ENCODE results near the gene UBE2F.
A peak's percentile ranks its signal among the peaks of the same experiment; 100 is the strongest.

The UBE2F gene, protein sequence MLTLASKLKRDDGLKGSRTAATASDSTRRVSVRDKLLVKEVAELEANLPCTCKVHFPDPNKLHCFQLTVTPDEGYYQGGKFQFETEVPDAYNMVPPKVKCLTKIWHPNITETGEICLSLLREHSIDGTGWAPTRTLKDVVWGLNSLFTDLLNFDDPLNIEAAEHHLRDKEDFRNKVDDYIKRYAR

DNA sequence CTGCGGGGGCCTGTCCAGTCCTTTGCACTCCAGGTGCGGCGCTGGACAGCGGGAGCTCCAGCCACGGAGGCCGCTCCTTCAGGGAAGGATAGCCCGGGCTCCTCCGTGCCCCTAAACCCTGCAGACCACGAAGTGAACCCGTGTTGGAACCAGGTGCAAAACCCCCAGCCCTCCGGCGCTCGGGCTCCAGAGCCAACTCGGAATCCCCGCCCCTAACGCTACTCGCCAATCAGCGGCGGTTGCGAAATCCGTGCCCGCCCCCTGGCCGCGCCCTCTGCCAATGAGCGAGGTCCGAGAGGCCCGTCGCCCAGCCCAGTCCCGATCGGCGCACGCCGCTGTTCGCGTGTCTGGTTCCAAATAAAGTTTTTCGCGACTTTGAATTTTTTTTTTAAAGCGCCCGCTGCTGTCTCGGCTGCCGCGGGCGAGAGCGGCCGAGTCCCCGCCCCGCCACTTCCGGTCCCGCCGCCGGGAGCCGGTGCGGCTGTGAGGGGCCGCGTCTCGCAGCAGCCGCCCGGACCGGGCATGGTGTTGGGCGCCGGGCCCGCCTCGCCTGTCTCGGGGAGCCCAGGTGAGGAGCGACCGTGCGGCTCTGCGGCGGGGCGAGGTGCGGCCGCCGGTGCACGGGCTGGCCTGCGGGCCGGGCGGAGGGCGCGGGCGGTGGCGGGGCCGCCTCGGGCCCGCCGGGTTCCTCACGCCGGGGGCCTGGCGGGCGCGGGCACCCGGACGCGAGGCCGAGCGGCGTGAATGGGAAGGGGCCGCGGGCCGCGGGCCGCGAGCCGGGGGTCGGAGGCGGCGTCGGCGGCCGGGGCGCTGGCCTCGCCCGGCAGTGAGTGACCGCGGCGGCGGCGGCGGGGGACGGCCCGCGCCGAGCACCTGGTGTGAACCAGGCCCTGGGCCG, at the start of gene UBE2F:
TSS of gene UBE2F (plus strand) at position 450 of the 898 bp plus-strand sequence. CDS start 6,094 bp downstream, outside the sequence.
- peak; percentile 47 for DNase-seq

DNA sequence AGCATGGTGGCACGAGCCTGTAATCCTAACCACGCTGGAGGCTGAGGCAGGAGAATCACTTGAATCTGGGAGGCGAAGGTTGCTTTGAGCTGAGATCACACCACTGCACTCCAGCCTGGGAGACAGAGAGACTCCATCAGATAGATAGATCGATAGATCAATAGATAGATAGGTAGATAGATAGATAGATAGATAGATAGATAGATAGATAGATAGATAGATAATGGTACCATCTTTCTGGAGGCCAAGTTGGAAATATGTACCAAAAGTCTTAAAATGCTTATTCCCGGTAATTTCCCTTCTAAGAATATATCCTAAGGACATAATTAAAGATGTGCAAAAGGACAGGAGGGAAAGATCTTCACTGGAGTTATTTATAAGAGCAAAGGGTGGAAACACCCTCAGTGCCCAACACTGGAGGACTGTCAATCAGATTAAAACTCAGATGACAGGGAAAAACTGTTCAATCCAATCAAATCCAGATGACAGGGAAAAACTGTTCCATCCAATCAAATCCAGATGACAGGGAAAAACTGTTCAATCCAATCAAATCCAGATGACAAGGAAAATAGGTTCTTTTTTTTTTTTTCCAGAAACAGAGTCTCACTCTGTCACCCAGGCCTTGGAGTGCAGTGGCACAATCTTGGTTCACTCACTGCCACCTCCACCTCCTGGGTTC, 49.0 kb upstream of the UBE2F start:
- DNase-seq: no peak

DNA sequence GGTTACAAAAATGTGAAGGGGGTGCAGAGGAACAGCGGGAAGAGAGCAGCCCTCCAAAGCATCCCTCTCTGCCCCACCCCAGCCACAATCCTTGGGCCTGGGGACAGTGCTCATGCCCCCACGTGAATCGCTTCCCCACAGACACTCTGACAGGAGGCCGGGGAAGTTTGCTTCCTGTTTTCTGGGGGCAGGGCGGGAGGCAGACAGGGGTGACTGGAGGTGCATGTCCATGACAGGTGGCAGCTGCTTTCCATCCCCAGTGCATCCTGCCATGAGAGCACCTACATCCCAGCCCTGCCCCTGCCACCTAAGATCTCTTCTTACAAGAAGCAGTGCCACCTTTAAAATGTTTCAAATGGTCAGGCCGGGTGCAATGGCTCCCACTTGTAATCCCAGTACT, 47.2 kb upstream of the UBE2F start:
- no peak for DNase-seq

DNA sequence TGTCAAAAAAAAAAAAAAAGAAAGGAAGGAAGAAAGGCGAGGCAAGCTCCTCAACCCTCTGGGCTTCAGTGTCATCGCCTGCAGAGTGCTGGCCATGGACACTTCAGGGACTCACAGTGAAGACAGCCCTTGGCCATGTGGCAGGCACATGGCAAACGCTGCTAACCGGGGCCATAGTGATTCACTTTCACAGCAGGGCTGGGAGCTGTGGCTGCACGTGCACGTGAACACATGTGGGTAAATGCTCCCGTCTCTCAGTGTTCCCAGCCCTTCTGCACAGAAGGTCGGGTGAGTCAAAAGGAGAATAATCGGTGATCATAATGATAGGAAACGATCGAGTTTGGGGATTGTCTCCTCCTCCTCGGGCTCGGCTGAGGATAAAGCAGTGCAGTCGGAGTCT, 46.1 kb upstream of the UBE2F start:
- no peak for DNase-seq

DNA sequence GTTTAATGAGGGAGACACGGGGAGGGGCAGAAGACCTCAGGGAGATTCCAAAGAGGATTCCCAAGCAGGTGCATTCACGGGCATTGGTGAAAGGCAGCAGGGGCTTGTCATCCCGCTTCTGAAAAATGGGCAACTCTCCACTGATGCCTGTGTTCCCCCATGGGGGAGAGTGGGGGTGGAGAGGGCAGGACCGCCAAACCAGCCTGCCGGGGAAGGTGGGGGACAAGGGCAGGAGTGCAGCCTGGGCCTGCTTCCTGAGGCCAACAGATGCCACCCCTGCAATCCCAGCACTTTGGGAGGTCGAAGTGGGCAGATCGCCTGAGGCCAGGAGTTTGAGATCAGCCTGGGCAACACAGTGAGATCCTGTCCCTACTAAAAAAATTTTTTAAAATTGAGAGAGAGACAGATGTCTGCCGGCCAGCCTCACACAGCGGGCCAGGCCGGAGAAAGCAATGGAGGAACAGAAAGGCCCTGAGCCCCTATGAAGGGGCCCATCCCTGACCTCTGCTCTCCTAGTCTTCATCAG, 44.8 kb upstream of the UBE2F start:
- no peak for DNase-seq

DNA sequence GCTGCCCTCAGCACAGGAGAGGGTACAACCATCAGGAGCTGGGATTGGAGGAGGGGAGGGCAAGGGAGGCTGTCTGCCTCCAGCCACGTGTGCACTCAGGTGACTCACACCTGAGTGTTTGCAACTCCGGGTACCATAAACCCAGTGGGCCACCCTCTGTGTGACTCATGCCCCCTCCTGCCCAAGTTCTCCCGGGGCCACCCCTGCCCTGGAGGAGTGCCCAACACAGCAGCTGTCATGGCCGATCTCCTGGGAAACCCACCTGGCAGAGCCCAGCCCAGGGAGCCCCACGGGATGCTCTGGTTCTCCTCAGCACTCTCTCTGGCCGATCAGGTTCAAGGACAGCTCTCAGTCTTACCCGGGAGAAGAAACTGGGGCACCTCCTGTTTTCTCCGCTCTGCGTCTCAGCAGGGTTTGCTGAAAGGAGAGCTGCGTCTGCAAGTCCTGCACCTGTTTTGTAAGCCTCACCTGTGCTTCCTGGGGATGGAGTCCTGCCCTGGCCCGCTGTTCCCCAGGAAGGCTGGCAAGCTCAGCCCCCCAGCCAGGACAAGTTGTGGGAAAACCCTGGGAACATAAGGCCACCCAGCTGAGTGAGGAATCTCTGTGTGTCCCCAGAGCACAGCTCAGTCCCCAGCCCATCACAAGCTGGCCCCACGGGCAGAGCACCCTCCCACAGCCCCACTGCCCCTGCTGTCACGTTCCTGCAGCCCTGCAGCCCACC, 44.0 kb upstream of the UBE2F start:
- no peak for DNase-seq

DNA sequence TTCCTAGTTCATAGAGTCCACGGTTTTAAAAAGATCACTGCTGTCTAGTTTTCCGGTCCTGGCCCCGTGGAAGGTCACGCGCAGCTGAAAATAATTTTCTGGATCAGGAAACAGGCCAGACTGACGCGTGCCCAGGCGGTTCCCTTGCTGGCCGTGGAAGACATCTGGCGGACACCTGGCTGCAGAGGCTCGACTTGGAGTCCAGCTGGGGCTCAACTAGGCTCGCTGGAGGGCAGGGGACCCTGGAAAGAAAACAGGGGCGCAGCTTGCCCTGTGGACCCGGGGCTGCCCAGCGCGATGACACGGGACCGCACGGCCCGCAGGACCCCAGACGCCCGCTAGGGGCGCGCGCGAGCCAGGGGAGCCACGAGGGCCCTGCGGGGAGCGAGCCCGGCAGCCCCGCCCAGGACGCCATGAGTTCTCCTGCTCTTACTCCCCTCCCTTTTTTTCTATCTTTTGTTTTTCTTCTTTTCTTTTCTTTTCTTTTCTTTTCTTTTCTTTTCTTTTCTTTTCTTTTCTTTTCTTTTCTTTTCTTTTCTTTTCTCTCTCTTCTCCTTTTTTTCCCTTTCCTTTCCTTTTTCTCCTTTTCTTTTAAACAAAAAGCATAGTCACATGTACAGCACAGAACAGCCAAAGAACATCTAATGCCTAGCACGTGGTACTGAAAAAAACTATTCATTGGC, 43.2 kb upstream of the UBE2F start:
- DNase-seq: no peak

DNA sequence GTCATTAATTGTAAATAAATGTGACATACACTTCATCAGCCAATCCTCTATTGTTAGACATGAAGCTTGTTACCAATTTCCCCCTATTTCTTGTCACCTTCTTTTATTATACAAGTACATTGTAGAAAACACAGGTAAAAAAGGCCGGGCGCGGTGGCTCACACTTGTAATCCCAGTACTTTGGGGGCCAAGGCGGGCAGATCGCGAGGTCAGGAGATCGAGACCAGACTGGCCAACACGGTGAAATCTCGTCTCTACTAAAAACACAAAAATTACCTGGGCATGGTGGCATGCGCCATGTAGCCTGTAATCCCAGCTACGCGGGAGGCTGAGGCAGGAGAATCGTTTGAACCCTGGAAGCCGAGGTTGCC, 42.7 kb upstream of the UBE2F start:
- DNase-seq: no peak

DNA sequence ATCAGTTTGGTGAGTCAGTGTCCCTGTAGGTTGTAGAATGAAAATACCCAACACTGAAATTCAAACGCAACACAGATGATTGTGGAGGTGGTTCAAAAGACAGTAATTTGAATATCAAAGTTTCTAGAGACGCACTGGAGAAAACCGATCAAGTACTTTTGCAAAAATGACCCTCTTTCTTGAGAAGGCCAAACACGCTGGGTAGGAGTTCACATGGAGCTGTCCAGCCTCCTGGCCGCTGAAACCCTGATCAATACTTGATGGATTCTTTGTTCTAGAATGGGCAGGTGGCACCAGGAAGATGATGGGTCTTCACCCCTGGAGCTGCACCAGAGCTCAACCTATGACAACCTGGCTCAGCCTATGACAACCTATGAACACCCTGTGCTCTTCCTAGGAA, 39.7 kb upstream of the UBE2F start:
- no peak for DNase-seq

DNA sequence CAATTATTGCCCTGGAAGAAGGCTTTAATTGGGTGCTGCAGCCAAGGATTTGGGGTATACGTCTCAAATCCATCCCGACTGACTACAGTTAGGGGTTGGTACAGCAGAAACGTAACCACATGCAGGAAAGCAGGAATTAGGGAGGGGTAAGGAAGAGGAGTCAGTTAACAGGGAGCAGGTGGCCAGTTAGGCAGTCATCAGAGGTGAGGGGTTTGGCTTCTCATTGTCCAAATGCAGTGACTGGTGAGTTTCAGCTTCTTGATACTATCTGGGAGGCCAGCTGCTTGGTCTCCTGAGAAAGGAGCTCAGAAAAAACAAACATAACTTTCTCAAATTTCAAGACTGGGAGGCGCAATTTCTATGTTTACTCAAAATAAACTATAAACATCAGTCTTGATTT, 38.8 kb upstream of the UBE2F start:
- no peak for DNase-seq

DNA sequence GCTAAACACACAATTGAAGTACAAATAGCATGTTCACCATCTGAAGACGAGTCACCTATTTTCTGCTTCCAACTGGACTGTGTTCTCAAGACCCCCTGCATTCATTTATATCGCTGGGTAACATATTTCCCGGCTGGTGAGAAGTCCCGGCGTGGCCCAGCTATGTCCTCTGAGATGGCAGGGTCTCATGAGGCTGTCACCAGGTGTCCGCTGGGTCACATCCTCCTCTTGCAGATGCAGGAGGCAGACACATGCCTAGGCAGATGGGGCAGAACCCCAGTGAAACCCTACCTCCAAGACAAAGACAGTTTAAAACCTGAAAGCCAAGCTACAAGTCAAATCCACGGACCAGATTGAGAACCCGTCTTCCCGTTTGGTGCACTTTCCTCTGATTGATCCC, 36.8 kb upstream of the UBE2F start:
- no peak for DNase-seq

DNA sequence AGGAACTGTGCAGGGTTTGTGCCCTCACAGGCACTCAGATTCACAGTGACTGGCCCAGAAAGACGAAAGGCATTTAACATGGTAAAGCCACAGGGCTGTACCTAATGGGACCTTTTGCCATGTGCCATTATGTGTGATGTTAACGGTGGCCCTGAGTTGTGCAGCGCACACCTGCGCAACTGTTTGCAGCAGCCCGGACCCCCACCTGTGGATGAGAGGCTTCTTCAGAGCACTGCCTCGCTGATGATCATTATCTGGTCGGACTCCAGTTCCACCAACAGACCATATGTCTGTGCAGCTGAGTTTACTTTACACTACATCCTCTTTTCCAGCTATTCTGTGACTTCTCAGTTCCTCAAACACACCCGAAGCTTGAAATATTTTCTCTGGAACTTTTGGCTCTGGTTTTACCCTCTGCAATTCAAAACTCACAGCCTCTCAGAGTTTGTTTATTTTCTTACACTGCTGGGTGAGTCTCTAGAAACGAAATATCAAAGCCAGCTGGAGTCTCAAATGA, 35.6 kb upstream of the UBE2F start:
- no peak for DNase-seq

DNA sequence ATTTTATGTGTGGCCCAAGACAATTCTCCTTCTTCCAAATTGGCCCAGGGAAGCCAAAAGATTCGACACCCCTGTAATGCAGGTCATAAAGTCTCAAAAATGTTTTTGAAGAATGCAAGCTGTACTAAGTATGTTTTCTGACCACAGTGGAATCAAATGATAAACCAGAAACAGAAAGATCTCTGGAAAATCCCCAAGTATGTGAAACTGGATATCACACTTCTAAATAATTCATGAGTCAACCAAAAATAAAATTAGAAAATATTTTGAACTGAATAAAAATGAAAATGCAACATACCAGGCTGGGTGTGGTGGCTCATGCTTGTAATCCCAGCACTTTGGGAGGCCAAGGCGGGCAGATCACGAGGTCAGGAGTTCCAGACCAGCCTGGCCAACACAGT, 34.1 kb upstream of the UBE2F start:
- no peak for DNase-seq

DNA sequence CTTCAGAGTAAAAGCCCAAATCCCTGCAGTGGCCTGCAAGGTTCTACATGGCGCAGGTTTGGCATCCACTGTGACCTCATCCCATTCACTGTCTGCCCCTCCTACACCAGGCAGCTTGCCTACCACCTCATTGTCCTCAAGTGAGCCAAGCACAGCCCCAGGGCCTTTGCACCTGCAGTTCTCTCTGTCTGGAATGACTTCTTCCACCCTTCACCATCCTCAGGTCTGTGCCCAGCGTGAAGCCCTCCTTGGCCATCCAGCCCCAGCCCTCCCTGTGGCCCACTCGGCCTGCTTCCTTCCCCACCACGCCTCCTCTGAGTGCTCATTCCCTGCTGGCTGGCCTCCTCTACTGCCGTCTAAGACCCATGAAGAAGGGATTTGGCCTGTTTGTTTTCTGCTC, 32.6 kb upstream of the UBE2F start:
- no peak for DNase-seq

DNA sequence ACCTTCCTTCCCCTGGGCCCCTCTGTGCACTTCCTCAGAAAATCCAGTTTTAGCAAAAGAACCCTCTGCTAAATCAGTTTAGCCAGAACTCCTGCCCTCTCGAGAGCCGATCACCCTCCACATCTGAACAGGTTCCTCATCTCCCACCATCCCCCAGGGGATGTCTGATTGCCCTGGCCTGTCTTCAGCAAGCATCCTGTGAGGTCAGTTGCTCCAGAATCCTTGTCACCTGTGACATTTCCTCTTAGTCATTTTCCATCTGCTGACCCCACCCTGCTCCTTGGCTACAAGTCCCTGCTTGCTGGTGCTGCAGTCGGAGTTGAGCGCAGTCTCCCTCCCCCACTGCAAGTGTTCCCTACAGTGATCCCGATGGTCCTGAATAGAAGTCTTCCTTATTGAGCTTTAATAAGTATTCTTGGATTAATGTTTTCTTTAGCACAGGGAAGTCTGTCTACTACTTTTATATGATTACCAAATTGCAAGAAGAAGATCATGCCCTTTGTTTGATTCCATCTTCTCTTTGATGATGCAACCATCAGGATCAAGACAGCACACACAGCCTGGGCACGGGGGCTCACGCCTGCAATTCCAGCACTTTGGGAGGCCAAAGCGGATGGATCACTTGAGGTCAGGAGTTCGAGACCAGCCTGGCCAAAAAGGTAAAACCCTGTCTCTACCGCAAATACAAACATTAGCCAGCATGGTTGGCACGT, 30.9 kb upstream of the UBE2F start:
- no peak for DNase-seq

DNA sequence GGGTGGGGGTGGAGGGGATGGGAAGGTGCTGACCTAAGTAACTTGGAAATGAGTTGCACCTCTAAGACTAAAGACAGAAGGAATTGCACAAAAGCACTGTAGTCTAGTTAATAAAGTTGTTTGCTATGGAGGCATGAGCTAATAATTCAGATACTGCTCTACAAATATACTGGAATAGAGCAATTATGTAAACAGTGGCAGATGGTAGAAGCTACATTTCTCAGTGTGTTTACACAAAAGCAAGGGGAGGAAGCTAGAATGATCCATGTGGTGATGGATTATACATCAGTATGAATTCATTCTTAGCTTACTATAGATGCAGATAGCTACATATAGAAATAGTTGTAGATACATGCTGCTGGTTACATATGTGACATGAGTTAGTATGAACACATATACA, 27.6 kb upstream of the UBE2F start:
- no peak for DNase-seq

DNA sequence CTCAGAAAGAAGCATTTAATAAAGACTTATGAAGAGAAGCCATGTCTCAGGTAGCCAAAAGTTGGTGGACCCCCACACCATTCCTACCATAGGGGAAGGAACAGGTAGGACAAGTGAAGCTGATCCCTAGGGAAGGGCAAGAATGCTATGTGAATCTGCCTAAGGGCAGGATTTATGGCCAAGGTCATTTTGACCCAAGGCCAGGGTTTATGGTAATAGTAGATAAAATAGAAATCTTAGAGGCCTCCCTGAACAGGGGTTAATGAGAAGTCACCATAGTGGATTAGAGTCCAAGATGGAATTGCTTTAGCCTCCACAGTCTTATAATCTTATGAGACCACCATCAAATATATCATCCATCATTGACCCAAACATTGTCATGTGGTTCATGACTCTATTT, 26.0 kb upstream of the UBE2F start:
- no peak for DNase-seq

DNA sequence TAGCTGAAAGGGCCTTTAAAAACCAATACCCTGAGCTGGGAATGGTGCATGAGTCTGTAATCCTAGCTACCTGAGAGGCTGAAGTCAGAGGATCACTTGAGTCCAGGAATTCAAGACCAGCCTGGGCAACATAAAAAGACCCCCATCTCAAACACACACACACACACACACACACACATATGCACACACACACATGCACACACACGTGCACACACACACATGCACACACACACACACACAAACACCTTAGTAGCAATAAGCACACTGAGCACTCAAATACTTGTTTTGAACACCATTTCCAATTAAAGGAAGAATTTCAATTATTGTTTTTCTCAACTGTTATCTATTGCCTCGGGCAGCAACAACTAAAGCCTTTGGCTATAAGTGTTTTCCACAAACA, 25.6 kb upstream of the UBE2F start:
- DNase-seq: no peak

DNA sequence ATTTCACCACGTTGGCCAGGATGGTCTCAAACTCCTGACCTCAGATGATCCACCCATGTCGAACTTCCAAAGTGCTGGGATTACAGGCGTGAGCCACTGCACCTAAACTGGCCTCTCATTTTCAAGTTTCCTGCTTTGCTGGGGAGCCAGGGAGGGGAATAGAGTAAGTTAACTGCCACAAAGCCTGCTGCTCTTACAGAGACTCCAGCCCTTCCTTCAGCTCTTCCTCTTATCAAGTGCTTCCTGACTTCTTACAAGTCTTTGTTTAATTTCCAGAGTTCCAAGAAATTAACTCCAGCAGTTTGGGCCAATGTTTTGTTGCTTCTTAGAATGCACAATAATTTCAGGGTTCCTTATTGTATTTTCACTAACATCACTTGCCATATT, 24.3 kb upstream of the UBE2F start:
- DNase-seq: no peak

DNA sequence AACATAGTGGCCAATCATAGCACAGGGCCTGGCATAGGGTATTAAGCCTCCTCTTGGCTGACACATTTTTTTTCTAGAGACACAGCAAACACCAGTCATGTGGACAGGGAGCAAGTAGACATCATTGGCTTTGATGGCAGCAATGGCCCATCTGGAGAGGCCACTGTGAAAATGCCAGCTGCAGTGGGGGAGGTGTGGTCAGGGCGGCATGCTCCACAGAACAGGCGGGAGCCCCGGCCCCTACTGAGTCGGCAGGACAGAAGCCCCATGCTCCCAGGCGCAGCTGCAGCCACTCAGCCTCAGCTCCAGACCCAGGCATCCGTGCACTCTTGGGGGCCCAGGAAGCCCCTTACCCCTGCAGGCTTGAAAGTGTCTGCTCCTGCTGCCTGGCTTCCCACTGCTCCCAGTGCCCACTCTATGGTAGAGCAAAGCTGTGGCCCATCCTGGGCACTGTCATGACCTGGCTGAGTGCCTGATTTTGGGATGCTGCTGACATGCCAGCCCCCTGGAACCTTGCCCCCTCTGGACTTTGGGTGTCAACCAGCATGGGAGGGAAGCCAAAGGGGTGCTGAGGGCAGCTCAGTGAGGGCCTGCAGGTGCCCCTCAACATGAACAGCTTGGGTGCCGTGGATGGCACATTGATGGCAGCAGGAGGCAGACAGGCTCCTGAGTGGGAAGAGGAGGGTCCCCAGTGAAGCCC, 23.3 kb upstream of the UBE2F start:
- no peak for DNase-seq

DNA sequence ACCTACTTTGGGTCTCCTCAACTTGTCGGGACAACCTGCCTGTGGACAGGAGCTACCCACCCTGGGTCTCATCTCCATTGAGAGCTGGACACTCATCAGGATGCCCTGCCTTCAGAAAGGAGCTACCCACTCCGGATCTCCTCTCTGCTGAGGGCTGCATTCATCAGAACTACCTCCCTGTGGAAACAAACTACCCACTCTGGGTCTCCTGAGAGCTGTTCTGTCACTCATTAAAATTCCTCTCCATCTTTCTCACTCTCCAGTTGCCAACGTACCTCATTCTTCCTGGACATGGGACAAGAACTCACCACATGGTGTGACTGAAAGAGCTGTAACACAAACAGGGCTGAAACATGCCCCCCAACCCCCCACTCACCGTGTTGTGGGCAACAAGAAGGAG, 22.5 kb upstream of the UBE2F start:
- DNase-seq: no peak

Data from cortex of kidney (tissue), 1 donor.